Nephron (organoid): ENCODE data around the gene ABHD12.

ENCODE experiments used
- H3K27ac Mint-ChIP-seq, 3 experiments: 2 replicates each; pipeline ENCODE4 v1.8.0; 2020; ENCODE audit warnings: mixed read lengths in 3 of 3, mild to moderate bottlenecking in 2 of 3, moderate library complexity in 1 of 3
- H3K27me3 Mint-ChIP-seq: 2 replicates; pipeline ENCODE4 v1.8.0; 2021; ENCODE audit warnings: low read depth, mild to moderate bottlenecking, moderate library complexity, mixed read lengths
- H3K36me3 Mint-ChIP-seq: 2 replicates; pipeline ENCODE4 v1.8.0; 2020; ENCODE audit warnings: low read depth, mixed read lengths
- H3K4me1 Mint-ChIP-seq: 2 replicates; pipeline ENCODE4 v1.8.0; 2020; ENCODE audit warnings: mixed read lengths
- H3K4me3 Mint-ChIP-seq, 3 experiments: 2 replicates each; pipeline ENCODE4 v1.8.0; 2020; ENCODE audit warnings: mild to moderate bottlenecking in 3 of 3, mixed read lengths in 3 of 3, moderate library complexity in 2 of 3
- H3K9me3 Mint-ChIP-seq: 2 replicates; pipeline ENCODE4 v1.8.0; 2020; ENCODE audit warnings: mixed read lengths
- CTCF ChIP-seq, 3 experiments: fragments of 200-600 bp; sonication (generic); IDR thresholded peaks; one replicate each; pipeline ENCODE4 v1.5.0; 2021; ENCODE audit warnings: antibody characterized with exemption in 3 of 3; ENCODE audit not compliant: unreplicated experiment in 3 of 3

The ABHD12 gene

GRCh38 chr20:25390538-25391528 is at the start of gene ABHD12:
TSS of gene ABHD12 (minus strand) at chr20:25390835. CDS start at chr20:25390703, 132 bp downstream.
- TF ChIP-seq CTCF (IDR thresholded peaks at IDR 0.05; ENCODE audit: unreplicated experiment in 3 of 3) = no peak
- H3K27ac Mint-ChIP-seq = peak within 1 kb of the TSS; percentile 77 to 95 (median 93)
- no peaks in the 10 kb centered on the region for H3K27me3 Mint-ChIP-seq
- peak within 1 kb of the TSS; percentile 89 to 94 (median 92) for H3K4me3 Mint-ChIP-seq
- H3K4me1 Mint-ChIP-seq = peaks cover 8% of the 10 kb centered on the region
- H3K36me3 Mint-ChIP-seq = peaks cover 9% of the 10 kb centered on the region
- H3K9me3 Mint-ChIP-seq = no peaks in the 10 kb centered on the region

GRCh38 chr20:25439328-25439727 is 48.7 kb upstream of the ABHD12 start:
- no peaks in the 10 kb centered on the region for H3K9me3 Mint-ChIP-seq
- no peak overlapping the region for H3K27ac Mint-ChIP-seq
- H3K4me3 Mint-ChIP-seq = no peak overlapping the region
- no peak for TF ChIP-seq CTCF (IDR thresholded peaks at IDR 0.05; ENCODE audit: unreplicated experiment in 3 of 3)
- H3K36me3 Mint-ChIP-seq = peaks cover 40% of the 10 kb centered on the region
- no peaks in the 10 kb centered on the region for H3K4me1 Mint-ChIP-seq
- H3K27me3 Mint-ChIP-seq = no peaks in the 10 kb centered on the region

- no peaks in the 10 kb centered on the region for H3K27me3 Mint-ChIP-seq
- H3K9me3 Mint-ChIP-seq = no peaks in the 10 kb centered on the region
- H3K36me3 Mint-ChIP-seq = peaks cover 39% of the 10 kb centered on the region
- no peak overlapping the region for H3K4me3 Mint-ChIP-seq
- H3K27ac Mint-ChIP-seq = peak overlapping the region in 2 of 3 experiments; percentile 81 to 91
- no peaks in the 10 kb centered on the region for H3K4me1 Mint-ChIP-seq
- TF ChIP-seq CTCF (IDR thresholded peaks at IDR 0.05; ENCODE audit: unreplicated experiment in 3 of 3) = no peak
Observed at GRCh38 chr20:25437153-25437581, 46.5 kb upstream of the ABHD12 start.

- Mint-ChIP-seq H3K27ac (no peak overlapping the region), H3K36me3 (peaks cover 49% of the 10 kb centered on the region), H3K4me1 (no peaks in the 10 kb centered on the region), H3K9me3 (peaks cover 5% of the 10 kb centered on the region), H3K27me3 (no peaks in the 10 kb centered on the region), H3K4me3 (no peak overlapping the region)
- TF ChIP-seq CTCF (IDR thresholded peaks at IDR 0.05; ENCODE audit: unreplicated experiment in 3 of 3) = no peak
Observed at GRCh38 chr20:25424536-25424935, 33.9 kb upstream of the ABHD12 start.

GRCh38 chr20:25422032-25422431 is 31.4 kb upstream of the ABHD12 start:
- H3K27me3 Mint-ChIP-seq = no peaks in the 10 kb centered on the region
- H3K4me3 Mint-ChIP-seq = no peak overlapping the region
- no peak overlapping the region for H3K27ac Mint-ChIP-seq
- peaks cover 41% of the 10 kb centered on the region for H3K36me3 Mint-ChIP-seq
- no peak for TF ChIP-seq CTCF (IDR thresholded peaks at IDR 0.05; ENCODE audit: unreplicated experiment in 3 of 3)
- H3K9me3 Mint-ChIP-seq = no peaks in the 10 kb centered on the region
- H3K4me1 Mint-ChIP-seq = no peaks in the 10 kb centered on the region
